Neural cell (in vitro differentiated cells): ENCODE measurements around the gene YIPF6. TPM values are rescaled to one million over a fixed set of nuclear protein-coding genes. Genes with fewer than 3 reads are reported as not detected.

Experiments
- H2AFZ ChIP-seq: fragments of 200-600, 300-800 bp; sonication (generic), shearing (Covaris generic); 2 replicates; pipeline ENCODE4 v1.6.0; 2014; ENCODE audit warnings: low read depth, mild to moderate bottlenecking, antibody characterized with exemption, low read length, moderate library complexity
- H3F3A ChIP-seq: fragments of 200-600 bp; shearing (Covaris generic); 2 replicates; pipeline ENCODE4 v1.6.1; 2016; ENCODE audit warnings: mild to moderate bottlenecking, moderate library complexity, mixed read lengths, antibody characterized with exemption, low read length; ENCODE audit not compliant: insufficient read depth, poor library complexity, severe bottlenecking
- H3K27ac ChIP-seq: fragments of 200-600, 300-800 bp; sonication (generic), shearing (Covaris generic); 2 replicates; pipeline ENCODE4 v1.5.1; 2014; ENCODE audit warnings: mild to moderate bottlenecking, low read length, moderate library complexity
- H3K27me3 ChIP-seq: fragments of 300-800, 200-600 bp; sonication (generic), shearing (Covaris generic); 2 replicates; pipeline ENCODE4 v1.6.0; 2014; ENCODE audit warnings: mild to moderate bottlenecking, low read depth, low read length, moderate library complexity; ENCODE audit not compliant: insufficient read depth
- H3K36me3 ChIP-seq: fragments of 300-800, 200-600 bp; sonication (generic), shearing (Covaris generic); 2 replicates; pipeline ENCODE4 v1.5.1; 2014; ENCODE audit warnings: mild to moderate bottlenecking, antibody characterized with exemption, low read length, moderate library complexity; ENCODE audit not compliant: insufficient read depth
- H3K4me2 ChIP-seq: fragments of 300-800, 200-600 bp; sonication (generic), shearing (Covaris generic); 2 replicates; pipeline ENCODE4 v1.6.0; 2014; ENCODE audit warnings: mild to moderate bottlenecking, low read length
- H3K4me3 ChIP-seq: fragments of 300-800, 200-600 bp; sonication (generic), shearing (Covaris generic); 2 replicates; pipeline ENCODE4 v1.5.1; 2014; ENCODE audit warnings: mild to moderate bottlenecking, low read length, moderate library complexity
- H3K79me2 ChIP-seq: fragments of 200-600 bp; shearing (Covaris generic); replicated peaks from 2 replicates; pipeline ENCODE4 v1.6.0; 2014; ENCODE audit warnings: mild to moderate bottlenecking, low read length, moderate library complexity; ENCODE audit not compliant: insufficient read depth
- H3K9ac ChIP-seq: fragments of 300-800, 200-600 bp; sonication (generic), shearing (Covaris generic); 2 replicates; pipeline ENCODE4 v1.6.1; 2016; ENCODE audit warnings: mild to moderate bottlenecking, low read length, mixed read lengths
- H3K9me2 ChIP-seq: fragments of 200-600 bp; shearing (Covaris generic); 2 replicates; pipeline ENCODE4 v1.6.1; 2016; ENCODE audit warnings: mild to moderate bottlenecking, low read length, mixed read lengths; ENCODE audit not compliant: insufficient read depth
- H3K9me3 ChIP-seq: fragments of 200-600, 300-800 bp; sonication (generic), shearing (Covaris generic); 2 replicates; pipeline ENCODE4 v1.6.1; 2016; ENCODE audit warnings: mild to moderate bottlenecking, mixed run types, low read length, moderate library complexity, mixed read lengths
- H4K20me1 ChIP-seq: fragments of 200-600 bp; shearing (Covaris generic); 2 replicates; pipeline ENCODE4 v1.6.1; 2016; ENCODE audit warnings: mild to moderate bottlenecking, mixed run types; ENCODE audit not compliant: insufficient read depth
- EP300 ChIP-seq: fragments of 450-650 bp; conservative IDR thresholded peaks from 2 replicates; pipeline ENCODE4 v1.6.1; 2014; ENCODE audit warnings: antibody characterized with exemption, mild to moderate bottlenecking, moderate library complexity; ENCODE audit not compliant: poor library complexity, severe bottlenecking
- EZH2 ChIP-seq: fragments of 200-600, 300-800 bp; shearing (Covaris generic), sonication (generic); IDR thresholded peaks from 2 replicates; pipeline ENCODE4 v1.6.1; 2014; ENCODE audit warnings: antibody characterized with exemption, low read length, borderline replicate concordance, mild to moderate bottlenecking; ENCODE audit not compliant: insufficient read depth, poor library complexity, severe bottlenecking
- MXI1 ChIP-seq: fragments of 450-650 bp; conservative IDR thresholded peaks from 2 replicates; pipeline ENCODE4 v1.6.1; 2014; ENCODE audit warnings: antibody characterized with exemption, mild to moderate bottlenecking; ENCODE audit not compliant: poor library complexity, severe bottlenecking
- POLR2AphosphoS5 ChIP-seq: IDR thresholded peaks from 2 replicates; pipeline ENCODE4 v1.6.1; 2012
- RAD21 ChIP-seq: fragments of 450-650 bp; conservative IDR thresholded peaks from 2 replicates; pipeline ENCODE4 v1.6.1; 2014; ENCODE audit warnings: antibody characterized with exemption, mild to moderate bottlenecking, moderate library complexity
- SMC3 ChIP-seq: fragments of 450-650 bp; conservative IDR thresholded peaks from 2 replicates; pipeline ENCODE4 v1.6.1; 2014; ENCODE audit warnings: antibody characterized with exemption, mild to moderate bottlenecking, moderate library complexity; ENCODE audit not compliant: poor library complexity
- TAF1 ChIP-seq: IDR thresholded peaks from 2 replicates; pipeline ENCODE4 v1.6.1; 2012; ENCODE audit warnings: low read depth
- polyA plus RNA-seq: library from polyadenylated mRNA; depleted of rRNA; stranded (reverse); fragments of >200 nt; gene quantifications from 2 replicates; pipeline ENCODE4 v1.2.3, GENCODE V29; 2014
- TF ChIP-seq, protein P1 (sequence below): IDR thresholded peaks from 2 replicates; pipeline ENCODE4 v1.6.1; 2012; ENCODE audit warnings: borderline replicate concordance
- TF ChIP-seq, protein P2 (sequence below): fragments of 450-650 bp; IDR thresholded peaks from 2 replicates; pipeline ENCODE4 v1.5.1; 2014; ENCODE audit warnings: antibody characterized with exemption, mild to moderate bottlenecking, moderate library complexity; ENCODE audit not compliant: poor library complexity, severe bottlenecking

The YIPF6 gene
- polyA plus RNA-seq, 1 donor from 2014 or later, result 28.5 TPM

DNA sequence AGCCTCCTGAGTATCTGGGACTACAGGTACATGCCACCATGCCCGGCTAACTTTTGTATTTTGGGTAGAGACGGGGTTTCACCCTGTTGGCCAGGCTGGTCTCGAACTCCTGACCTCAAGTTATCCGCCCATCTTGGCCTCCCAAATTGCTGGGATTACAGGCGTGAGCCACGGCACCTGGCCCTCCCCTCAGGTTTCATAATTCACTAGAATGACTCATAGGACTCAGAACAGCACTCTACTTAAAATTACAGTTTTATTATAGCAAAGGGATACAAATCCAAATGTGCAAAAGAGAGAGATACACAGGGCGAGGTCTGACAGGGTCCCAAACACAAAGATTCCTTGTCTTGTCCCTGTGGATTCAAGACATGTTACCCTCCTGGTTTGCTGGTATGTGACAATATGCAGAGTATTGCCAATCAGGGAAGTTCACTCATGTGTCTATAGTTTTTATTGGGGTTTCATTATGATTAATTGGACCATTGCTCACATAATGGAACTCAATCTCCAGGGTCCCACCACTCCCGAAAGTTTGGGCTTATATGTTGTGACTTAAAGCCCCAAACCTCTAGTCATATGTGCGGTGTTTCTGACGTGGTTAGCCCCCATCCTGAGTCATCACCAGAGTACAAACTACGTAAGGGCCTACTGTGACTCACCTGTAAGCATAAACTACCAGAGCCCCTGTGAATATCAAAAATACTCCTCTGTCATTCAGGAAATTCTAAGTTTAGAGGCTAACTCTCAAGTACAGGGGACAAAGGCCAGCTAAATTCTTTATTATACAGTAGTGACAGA lies 5.2 kb downstream of the YIPF6 start:
- peaks cover 15% of the 10 kb centered on the region for H3K79me2 ChIP-seq
- H3K9me3 ChIP-seq, result no peaks in the 10 kb centered on the region
- TF ChIP-seq POLR2AphosphoS5 (no peak), RAD21 (no peak), TAF1 (no peak), MXI1 (no peak)
- TF ChIP-seq, protein P1, sequence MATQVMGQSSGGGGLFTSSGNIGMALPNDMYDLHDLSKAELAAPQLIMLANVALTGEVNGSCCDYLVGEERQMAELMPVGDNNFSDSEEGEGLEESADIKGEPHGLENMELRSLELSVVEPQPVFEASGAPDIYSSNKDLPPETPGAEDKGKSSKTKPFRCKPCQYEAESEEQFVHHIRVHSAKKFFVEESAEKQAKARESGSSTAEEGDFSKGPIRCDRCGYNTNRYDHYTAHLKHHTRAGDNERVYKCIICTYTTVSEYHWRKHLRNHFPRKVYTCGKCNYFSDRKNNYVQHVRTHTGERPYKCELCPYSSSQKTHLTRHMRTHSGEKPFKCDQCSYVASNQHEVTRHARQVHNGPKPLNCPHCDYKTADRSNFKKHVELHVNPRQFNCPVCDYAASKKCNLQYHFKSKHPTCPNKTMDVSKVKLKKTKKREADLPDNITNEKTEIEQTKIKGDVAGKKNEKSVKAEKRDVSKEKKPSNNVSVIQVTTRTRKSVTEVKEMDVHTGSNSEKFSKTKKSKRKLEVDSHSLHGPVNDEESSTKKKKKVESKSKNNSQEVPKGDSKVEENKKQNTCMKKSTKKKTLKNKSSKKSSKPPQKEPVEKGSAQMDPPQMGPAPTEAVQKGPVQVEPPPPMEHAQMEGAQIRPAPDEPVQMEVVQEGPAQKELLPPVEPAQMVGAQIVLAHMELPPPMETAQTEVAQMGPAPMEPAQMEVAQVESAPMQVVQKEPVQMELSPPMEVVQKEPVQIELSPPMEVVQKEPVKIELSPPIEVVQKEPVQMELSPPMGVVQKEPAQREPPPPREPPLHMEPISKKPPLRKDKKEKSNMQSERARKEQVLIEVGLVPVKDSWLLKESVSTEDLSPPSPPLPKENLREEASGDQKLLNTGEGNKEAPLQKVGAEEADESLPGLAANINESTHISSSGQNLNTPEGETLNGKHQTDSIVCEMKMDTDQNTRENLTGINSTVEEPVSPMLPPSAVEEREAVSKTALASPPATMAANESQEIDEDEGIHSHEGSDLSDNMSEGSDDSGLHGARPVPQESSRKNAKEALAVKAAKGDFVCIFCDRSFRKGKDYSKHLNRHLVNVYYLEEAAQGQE, result no peak
- TF ChIP-seq, protein P2, sequence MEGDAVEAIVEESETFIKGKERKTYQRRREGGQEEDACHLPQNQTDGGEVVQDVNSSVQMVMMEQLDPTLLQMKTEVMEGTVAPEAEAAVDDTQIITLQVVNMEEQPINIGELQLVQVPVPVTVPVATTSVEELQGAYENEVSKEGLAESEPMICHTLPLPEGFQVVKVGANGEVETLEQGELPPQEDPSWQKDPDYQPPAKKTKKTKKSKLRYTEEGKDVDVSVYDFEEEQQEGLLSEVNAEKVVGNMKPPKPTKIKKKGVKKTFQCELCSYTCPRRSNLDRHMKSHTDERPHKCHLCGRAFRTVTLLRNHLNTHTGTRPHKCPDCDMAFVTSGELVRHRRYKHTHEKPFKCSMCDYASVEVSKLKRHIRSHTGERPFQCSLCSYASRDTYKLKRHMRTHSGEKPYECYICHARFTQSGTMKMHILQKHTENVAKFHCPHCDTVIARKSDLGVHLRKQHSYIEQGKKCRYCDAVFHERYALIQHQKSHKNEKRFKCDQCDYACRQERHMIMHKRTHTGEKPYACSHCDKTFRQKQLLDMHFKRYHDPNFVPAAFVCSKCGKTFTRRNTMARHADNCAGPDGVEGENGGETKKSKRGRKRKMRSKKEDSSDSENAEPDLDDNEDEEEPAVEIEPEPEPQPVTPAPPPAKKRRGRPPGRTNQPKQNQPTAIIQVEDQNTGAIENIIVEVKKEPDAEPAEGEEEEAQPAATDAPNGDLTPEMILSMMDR, result no peak
- no peak overlapping the region for H3K9ac ChIP-seq
- H3F3A ChIP-seq, result no peaks in the 10 kb centered on the region
- H3K36me3 ChIP-seq, result no peaks in the 10 kb centered on the region
- no peak overlapping the region for H3K4me3 ChIP-seq
- H3K27me3 ChIP-seq, result no peaks in the 10 kb centered on the region
- H4K20me1 ChIP-seq, result no peaks in the 10 kb centered on the region
- no peak overlapping the region for H2AFZ ChIP-seq
- H3K27ac ChIP-seq, result no peak overlapping the region
- no peaks in the 10 kb centered on the region for H3K9me2 ChIP-seq
- no peak overlapping the region for H3K4me2 ChIP-seq

DNA sequence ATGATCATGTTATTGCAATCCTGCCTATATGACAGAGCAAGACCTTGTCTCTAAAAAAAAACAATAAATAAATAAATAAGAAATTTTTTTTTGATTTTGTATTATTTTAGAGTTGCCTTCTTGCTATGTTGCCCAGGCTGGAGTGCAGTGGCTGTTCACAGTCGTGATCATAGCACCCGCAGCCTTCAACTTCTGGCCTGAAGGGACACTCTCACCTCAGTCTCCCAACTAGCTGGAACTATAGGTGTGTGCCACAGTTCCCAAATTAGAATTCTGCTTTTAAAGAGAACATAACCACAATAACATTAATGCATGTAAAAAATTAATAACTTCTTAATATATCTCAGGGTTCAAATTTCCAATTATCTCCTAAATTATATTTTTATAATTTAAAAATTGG lies 7.8 kb downstream of the YIPF6 start:
- H3K79me2 ChIP-seq, result peaks cover 3% of the 10 kb centered on the region

More for the DNA sequence above, 7.8 kb downstream of the YIPF6 start:
- Histone ChIP-seq H3K4me2 (no peak overlapping the region), H3K4me3 (no peak overlapping the region), H4K20me1 (no peaks in the 10 kb centered on the region), H2AFZ (no peak overlapping the region), H3K36me3 (no peaks in the 10 kb centered on the region), H3F3A (no peaks in the 10 kb centered on the region), H3K9me2 (no peaks in the 10 kb centered on the region), H3K9me3 (no peaks in the 10 kb centered on the region), H3K27me3 (no peaks in the 10 kb centered on the region), H3K27ac (no peak overlapping the region), H3K9ac (no peak overlapping the region)
- TF ChIP-seq RAD21 (no peak), TAF1 (no peak), MXI1 (no peak), POLR2AphosphoS5 (no peak), EZH2 (no peak), SMC3 (no peak), EP300 (no peak)
- TF ChIP-seq, protein P2, result no peak
- TF ChIP-seq, protein P1, result no peak
